Neuronal stem cell (in vitro differentiated cells): Measurements from ENCODE around the gene TNFAIP2.
A peak's percentile ranks its signal among the peaks of the same experiment; 100 is the strongest.

ENCODE experiments used
- DNase-seq: peaks from one replicate; pipeline ENCODE4 v3.0.0-alpha.2; 2013; ENCODE audit warnings: low spot score
- H2AFZ ChIP-seq: one replicate; pipeline ENCODE4 v1.6.1; 2013; ENCODE audit warnings: mild to moderate bottlenecking, low read length, inconsistent platforms
- H2AK5ac ChIP-seq: 2 replicates; pipeline ENCODE4 v1.6.1; 2013; ENCODE audit warnings: low read depth, mild to moderate bottlenecking, inconsistent platforms, low read length, moderate library complexity, mixed read lengths
- H2BK120ac ChIP-seq: 2 replicates; pipeline ENCODE4 v1.6.1; 2013; ENCODE audit warnings: low read depth, mild to moderate bottlenecking, inconsistent platforms, low read length, moderate library complexity, mixed read lengths
- H2BK12ac ChIP-seq: one replicate; pipeline ENCODE4 v1.6.1; 2013; ENCODE audit warnings: low read length, inconsistent platforms
- H2BK15ac ChIP-seq: 2 replicates; pipeline ENCODE4 v1.6.1; 2013; ENCODE audit warnings: mild to moderate bottlenecking, low read length, inconsistent platforms, mixed read lengths
- H2BK5ac ChIP-seq: one replicate; pipeline ENCODE4 v1.6.1; 2013; ENCODE audit warnings: inconsistent platforms, mild to moderate bottlenecking, low read length, moderate library complexity
- H3K14ac ChIP-seq: one replicate; pipeline ENCODE4 v1.6.1; 2013; ENCODE audit warnings: low read length, inconsistent platforms
- H3K18ac ChIP-seq: 2 replicates; pipeline ENCODE4 v1.6.1; 2013; ENCODE audit warnings: low read length, inconsistent platforms
- H3K23ac ChIP-seq: 2 replicates; pipeline ENCODE4 v1.6.1; 2013; ENCODE audit warnings: low read depth, mild to moderate bottlenecking, mixed read lengths, low read length, inconsistent platforms; ENCODE audit not compliant: poor library complexity
- H3K27ac ChIP-seq: replicated peaks from 3 replicates; pipeline ENCODE4 v1.5.1; 2013; ENCODE audit warnings: low read length, inconsistent platforms
- H3K27me3 ChIP-seq, 3 experiments: 2 replicates each; pipeline ENCODE4 v1.6.1; 2013; ENCODE audit warnings: low read length in 3 of 3, mild to moderate bottlenecking in 2 of 3, inconsistent platforms in 1 of 3, low read depth in 1 of 3, mixed read lengths in 1 of 3, moderate library complexity in 1 of 3; ENCODE audit not compliant: control insufficient read depth in 3 of 3, insufficient read depth in 3 of 3
- H3K36me3 ChIP-seq, 2 donors: replicated peaks in 1 of 2; 2 replicates each; pipeline ENCODE4 v1.6.1; 2013; ENCODE audit warnings: low read length in 2 of 2; ENCODE audit not compliant: control insufficient read depth in 2 of 2, insufficient read depth in 2 of 2
- H3K4ac ChIP-seq: 2 replicates; pipeline ENCODE4 v1.6.1; 2013; ENCODE audit warnings: inconsistent platforms, mild to moderate bottlenecking, low read length, moderate library complexity
- H3K4me1 ChIP-seq, 2 donors: 1 replicate in 1 of 2; 2 replicates in 1 of 2; pipeline ENCODE4 v1.6.1; 2013; ENCODE audit warnings: low read length in 2 of 2, low read depth in 1 of 2; ENCODE audit not compliant: control insufficient read depth in 2 of 2, insufficient read depth in 1 of 2
- H3K4me2 ChIP-seq: one replicate; pipeline ENCODE4 v1.6.1; 2013; ENCODE audit warnings: mild to moderate bottlenecking, low read length, inconsistent platforms; ENCODE audit not compliant: insufficient read depth, poor library complexity, severe bottlenecking
- H3K4me3 ChIP-seq, 2 donors: 2 replicates each; pipeline ENCODE4 v1.5.1; 2013; ENCODE audit warnings: low read length in 2 of 2, mild to moderate bottlenecking in 2 of 2, inconsistent platforms in 1 of 2, moderate library complexity in 1 of 2
- H3K79me1 ChIP-seq: one replicate; pipeline ENCODE4 v1.6.1; 2013; ENCODE audit warnings: low read depth, mild to moderate bottlenecking, inconsistent platforms, low read length, moderate library complexity
- H3K9ac ChIP-seq: one replicate; pipeline ENCODE4 v1.6.1; 2013; ENCODE audit warnings: mild to moderate bottlenecking, low read depth, low read length, inconsistent platforms; ENCODE audit not compliant: poor library complexity
- H3K9me3 ChIP-seq, 2 donors: replicated peaks in 1 of 2; 2 replicates each; pipeline versions ENCODE3 to v1.6.1; 2013; ENCODE audit warnings: low read length in 2 of 2, mild to moderate bottlenecking in 2 of 2, inconsistent platforms in 1 of 2, low read depth in 1 of 2, mixed read lengths in 1 of 2, moderate library complexity in 1 of 2; ENCODE audit not compliant: control insufficient read depth in 2 of 2, insufficient read depth in 1 of 2
- H4K8ac ChIP-seq: one replicate; pipeline ENCODE4 v1.6.1; 2013; ENCODE audit warnings: low read depth, mild to moderate bottlenecking, inconsistent platforms, low read length, moderate library complexity
- H4K91ac ChIP-seq: one replicate; pipeline ENCODE4 v1.6.1; 2013; ENCODE audit warnings: low read length, low read depth, mild to moderate bottlenecking, inconsistent platforms; ENCODE audit not compliant: poor library complexity
- WGBS, 2 donors: extraction: QIAGEN DNeasy Blood & Tissue Kit; methylation state at CpG; one replicate each; pipeline ENCODE4 v1.1.7; 2013; ENCODE audit warnings: missing lambda C conversion rate in 2 of 2, mixed read lengths in 1 of 2; ENCODE audit not compliant: insufficient read length in 2 of 2, insufficient replicate concordance in 1 of 2; ENCODE audit errors: extremely low coverage in 2 of 2; 5-methylcytosine and 5-hydroxymethylcytosine counted together

Gene TNFAIP2

GRCh38 chr14:103096387-103096786 is 26.9 kb upstream of the TNFAIP2 start:
- H3K79me1 ChIP-seq, result peaks cover 3% of the 10 kb centered on the region
- H2BK12ac ChIP-seq, result no peak overlapping the region
- H3K4me1 ChIP-seq, result peaks cover 12 to 15% of the 10 kb centered on the region in 2 donors
- H3K27me3 ChIP-seq, result peaks cover 0 to 47% (median 4%) of the 10 kb centered on the region in 3 experiments
- no peak overlapping the region for H3K27ac ChIP-seq
- H4K91ac ChIP-seq, result no peak overlapping the region
- H2AFZ ChIP-seq, result no peak overlapping the region
- H3K18ac ChIP-seq, result no peak overlapping the region
- H2AK5ac ChIP-seq, result no peak overlapping the region
- H3K9ac ChIP-seq, result no peak overlapping the region
- no peaks in the 10 kb centered on the region for H3K9me3 ChIP-seq
- H3K4me2 ChIP-seq, result no peak overlapping the region
- no peaks in the 10 kb centered on the region for H3K36me3 ChIP-seq
- no peak overlapping the region for H3K23ac ChIP-seq
- H2BK15ac ChIP-seq, result no peak overlapping the region
- H3K14ac ChIP-seq, result no peak overlapping the region
- no peak overlapping the region for H3K4me3 ChIP-seq
- H2BK5ac ChIP-seq, result no peak overlapping the region
- H4K8ac ChIP-seq, result no peak overlapping the region
- no CpG with 5 or more reads among the region's 4 CpGs for WGBS, 2 donors
- no peak overlapping the region for H3K4ac ChIP-seq
- DNase-seq, result no peak
- H2BK120ac ChIP-seq, result no peak overlapping the region

GRCh38 chr14:103097244-103097993 is 25.8 kb upstream of the TNFAIP2 start:
- no peak for DNase-seq
- Histone ChIP-seq H2BK120ac (no peak overlapping the region), H2AK5ac (peak overlapping the region; percentile 90), H2BK12ac (no peak overlapping the region), H3K27me3 (peaks cover 0 to 43% (median 15%) of the 10 kb centered on the region in 3 experiments), H3K4me2 (no peak overlapping the region), H2AFZ (no peak overlapping the region), H3K4me3 (no peak overlapping the region), H3K14ac (peak overlapping the region; percentile 97), H3K27ac (no peak overlapping the region), H4K8ac (no peak overlapping the region), H2BK5ac (peak overlapping the region; percentile 87), H3K23ac (no peak overlapping the region), H3K4me1 (peaks cover 12% of the 10 kb centered on the region in 2 donors), H3K36me3 (no peaks in the 10 kb centered on the region), H3K9ac (no peak overlapping the region), H2BK15ac (peak overlapping the region; percentile 85), H3K9me3 (no peaks in the 10 kb centered on the region), H4K91ac (no peak overlapping the region), H3K79me1 (no peaks in the 10 kb centered on the region), H3K18ac (peak overlapping the region; percentile 57), H3K4ac (no peak overlapping the region)
- no CpG with 5 or more reads among the region's 26 CpGs for WGBS, 2 donors

GRCh38 chr14:103097994-103098957 is 25.0 kb upstream of the TNFAIP2 start:
- peaks cover 0 to 37% (median 23%) of the 10 kb centered on the region in 3 experiments for H3K27me3 ChIP-seq

More at GRCh38 chr14:103097994-103098957, 25.0 kb upstream of the TNFAIP2 start:
- Histone ChIP-seq H2AFZ (no peak overlapping the region), H3K79me1 (no peaks in the 10 kb centered on the region), H3K4ac (no peak overlapping the region), H3K18ac (peak overlapping the region; percentile 27), H4K8ac (no peak overlapping the region), H3K27ac (no peak overlapping the region), H3K4me3 (no peak overlapping the region), H3K4me1 (peaks cover 12% of the 10 kb centered on the region in 2 donors), H3K23ac (peak overlapping the region; percentile 6), H2BK5ac (peak overlapping the region; percentile 87), H3K9me3 (no peaks in the 10 kb centered on the region), H2BK120ac (no peak overlapping the region), H3K36me3 (no peaks in the 10 kb centered on the region), H2BK12ac (peak overlapping the region; percentile 41), H3K9ac (no peak overlapping the region), H4K91ac (no peak overlapping the region), H2BK15ac (peak overlapping the region; percentile 71), H3K4me2 (no peak overlapping the region), H2AK5ac (peak overlapping the region; percentile 90), H3K14ac (peak overlapping the region; percentile 71)
- no peak for DNase-seq
- no CpG with 5 or more reads among the region's 31 CpGs for WGBS, 2 donors
